ENCODE results near the gene TNFRSF25.
"Not testable (repeated sequence)": the region's sequence is repeated elsewhere in the genome, so short reads cannot be mapped to it uniquely, and the experiment has no call there.

TNFRSF25 gene

DNA sequence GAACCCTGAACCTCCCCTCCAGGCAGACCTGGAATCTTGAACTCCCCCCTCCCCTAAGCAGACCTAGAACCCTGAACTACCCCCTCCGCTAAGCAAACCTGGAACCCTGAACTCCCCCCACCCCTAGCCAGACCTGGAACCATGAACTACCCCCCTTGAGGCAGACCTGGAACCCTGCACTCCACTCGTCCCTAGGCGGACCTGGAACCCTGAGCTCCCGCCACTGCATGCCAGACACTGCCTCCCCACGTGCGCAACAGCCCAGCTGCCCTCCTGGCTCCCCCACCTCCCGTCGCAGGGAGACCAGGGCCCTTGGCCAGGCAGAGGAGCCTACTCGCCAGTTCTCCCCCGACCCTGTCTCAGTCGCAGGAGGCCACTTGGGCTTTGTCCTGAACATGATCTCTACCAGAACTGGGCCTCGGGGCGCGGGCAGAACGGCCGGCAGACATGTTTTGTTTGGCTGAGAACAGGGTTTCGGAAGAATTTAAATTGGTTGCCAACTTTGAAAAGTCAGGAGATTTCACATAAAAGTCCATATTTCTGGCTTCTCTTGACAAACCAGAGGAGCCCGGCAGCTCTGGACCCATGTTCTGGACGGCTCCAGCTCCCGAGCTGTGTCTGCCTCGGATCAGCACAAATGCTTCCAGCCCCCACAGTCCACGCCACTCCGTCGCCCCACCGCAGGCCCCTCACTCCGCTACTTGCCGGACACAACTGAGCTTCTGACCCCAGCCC is 34.7 kb upstream of the TNFRSF25 start:
- no peak overlapping the region for H3K27ac ChIP-seq (ENCODE audit: low read depth, low read length)
- H3K9ac ChIP-seq (ENCODE audit: low read length) = no peak overlapping the region
- H3K27me3 ChIP-seq (ENCODE audit: control insufficient read depth in 1 of 2, insufficient read depth in 2 of 2, low read length in 2 of 2) = no peaks in the 10 kb centered on the region
- no peak overlapping the region for H3K4me3 ChIP-seq (ENCODE audit: low read depth in 1 of 2, low read length in 2 of 2)
- peaks cover 5% of the 10 kb centered on the region for H3K4me1 ChIP-seq (ENCODE audit: insufficient read depth, low read length)
- H3K9me3 ChIP-seq (ENCODE audit: low read length) = no peaks in the 10 kb centered on the region
- no peaks in the 10 kb centered on the region for H3K36me3 ChIP-seq (ENCODE audit: insufficient read depth, low read length)

DNA sequence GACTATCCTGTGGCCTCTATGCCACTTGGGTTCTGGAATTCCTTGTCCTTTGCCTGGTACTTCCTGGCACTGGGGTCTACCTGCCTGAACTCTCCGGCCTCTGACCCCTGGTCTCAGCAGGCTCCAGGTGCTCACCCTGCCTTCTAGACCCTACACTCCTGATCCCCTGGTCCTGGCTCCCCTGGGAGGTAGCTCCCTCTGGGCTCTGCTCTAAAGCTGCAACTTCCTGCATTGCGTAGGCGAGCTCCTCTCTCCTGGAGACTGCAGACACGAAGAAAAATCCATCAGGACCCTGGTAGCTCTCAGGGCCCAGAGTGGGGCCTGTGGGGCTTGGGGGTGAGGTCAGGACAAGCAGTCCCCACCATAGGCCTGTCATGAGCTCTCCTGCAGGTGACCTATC is 33.3 kb upstream of the TNFRSF25 start:
- no peak overlapping the region for H3K27ac ChIP-seq (ENCODE audit: low read depth, low read length)
- peaks cover 5% of the 10 kb centered on the region for H3K4me1 ChIP-seq (ENCODE audit: insufficient read depth, low read length)
- H3K9ac ChIP-seq (ENCODE audit: low read length) = no peak overlapping the region
- no peaks in the 10 kb centered on the region for H3K27me3 ChIP-seq (ENCODE audit: control insufficient read depth in 1 of 2, insufficient read depth in 2 of 2, low read length in 2 of 2)
- no peaks in the 10 kb centered on the region for H3K9me3 ChIP-seq (ENCODE audit: low read length)
- H3K36me3 ChIP-seq (ENCODE audit: insufficient read depth, low read length) = no peaks in the 10 kb centered on the region
- no peak overlapping the region for H3K4me3 ChIP-seq (ENCODE audit: low read depth in 1 of 2, low read length in 2 of 2)

DNA sequence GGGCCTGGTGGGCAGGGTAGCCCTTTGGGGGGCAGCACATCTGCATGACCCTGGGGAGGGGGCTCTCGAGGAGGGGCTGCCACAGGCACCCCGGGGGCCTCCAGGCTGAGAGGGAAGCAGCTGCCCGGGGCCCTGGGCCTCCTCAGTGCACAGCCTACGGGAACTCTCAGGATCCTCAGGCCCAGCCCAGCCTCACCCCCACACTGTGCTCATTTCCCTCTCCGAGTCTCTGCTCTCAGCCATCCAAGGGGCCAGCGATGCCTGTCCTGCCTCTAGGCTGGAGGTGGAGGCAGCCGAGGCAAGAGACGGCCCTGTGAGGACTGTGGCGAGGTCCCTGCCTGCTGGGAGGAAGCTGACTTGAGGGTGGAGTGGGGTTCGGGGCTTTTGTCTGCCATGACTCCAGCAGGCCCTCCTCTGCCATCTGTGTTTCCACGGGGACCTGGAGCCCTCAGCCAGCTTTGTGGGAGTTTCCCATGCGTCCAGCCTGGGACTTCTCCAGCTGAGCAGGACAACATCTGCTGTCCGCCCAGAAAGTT is 32.7 kb upstream of the TNFRSF25 start:
- no peak overlapping the region for H3K4me3 ChIP-seq (ENCODE audit: low read depth in 1 of 2, low read length in 2 of 2)
- H3K27ac ChIP-seq (ENCODE audit: low read depth, low read length) = no peak overlapping the region
- H3K36me3 ChIP-seq (ENCODE audit: insufficient read depth, low read length) = no peaks in the 10 kb centered on the region
- H3K9ac ChIP-seq (ENCODE audit: low read length) = no peak overlapping the region
- H3K27me3 ChIP-seq (ENCODE audit: control insufficient read depth in 1 of 2, insufficient read depth in 2 of 2, low read length in 2 of 2) = no peaks in the 10 kb centered on the region
- no peaks in the 10 kb centered on the region for H3K9me3 ChIP-seq (ENCODE audit: low read length)
- peaks cover 5% of the 10 kb centered on the region for H3K4me1 ChIP-seq (ENCODE audit: insufficient read depth, low read length)

DNA sequence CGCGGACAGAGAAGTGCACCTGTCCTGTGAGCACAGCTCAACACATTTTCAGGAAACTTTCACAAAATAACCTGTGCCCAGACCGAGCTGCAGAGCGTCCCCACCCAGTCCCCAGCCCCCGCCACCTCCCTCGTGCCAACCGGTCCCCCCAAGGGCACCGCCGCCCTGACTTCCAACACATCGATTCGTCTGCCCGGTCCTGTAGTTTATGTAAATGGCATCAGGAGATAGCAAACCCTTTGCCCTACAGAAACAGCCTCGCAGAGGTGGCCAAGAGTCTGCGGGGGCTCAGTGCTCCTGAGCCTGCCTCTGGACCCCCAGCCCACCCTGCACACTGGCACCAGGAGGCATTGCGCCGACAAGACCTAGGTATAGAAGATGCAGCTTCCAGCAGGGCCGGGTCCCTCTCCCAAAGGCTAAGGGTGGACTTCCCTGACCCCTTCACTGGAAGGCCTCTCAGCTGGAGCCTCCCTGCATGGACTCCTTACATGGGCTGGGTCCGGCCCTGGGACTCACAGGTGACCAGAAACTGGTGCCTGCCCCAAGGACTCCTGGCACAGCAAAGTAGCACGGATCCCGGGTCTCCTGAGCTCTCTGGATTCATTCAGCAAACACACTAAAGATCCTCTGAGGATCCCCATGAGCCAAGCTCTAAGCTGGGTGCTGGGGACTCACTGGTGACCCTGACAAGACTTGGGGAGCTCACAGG is 32.0 kb upstream of the TNFRSF25 start:
- no peaks in the 10 kb centered on the region for H3K27me3 ChIP-seq (ENCODE audit: control insufficient read depth in 1 of 2, insufficient read depth in 2 of 2, low read length in 2 of 2)
- H3K9ac ChIP-seq (ENCODE audit: low read length) = no peak overlapping the region
- peak overlapping the region in 1 of 2 donors; percentile 43 for H3K4me3 ChIP-seq (ENCODE audit: low read depth in 1 of 2, low read length in 2 of 2)
- H3K36me3 ChIP-seq (ENCODE audit: insufficient read depth, low read length) = no peaks in the 10 kb centered on the region
- no peak overlapping the region for H3K27ac ChIP-seq (ENCODE audit: low read depth, low read length)
- no peaks in the 10 kb centered on the region for H3K9me3 ChIP-seq (ENCODE audit: low read length)
- peaks cover 5% of the 10 kb centered on the region for H3K4me1 ChIP-seq (ENCODE audit: insufficient read depth, low read length)

DNA sequence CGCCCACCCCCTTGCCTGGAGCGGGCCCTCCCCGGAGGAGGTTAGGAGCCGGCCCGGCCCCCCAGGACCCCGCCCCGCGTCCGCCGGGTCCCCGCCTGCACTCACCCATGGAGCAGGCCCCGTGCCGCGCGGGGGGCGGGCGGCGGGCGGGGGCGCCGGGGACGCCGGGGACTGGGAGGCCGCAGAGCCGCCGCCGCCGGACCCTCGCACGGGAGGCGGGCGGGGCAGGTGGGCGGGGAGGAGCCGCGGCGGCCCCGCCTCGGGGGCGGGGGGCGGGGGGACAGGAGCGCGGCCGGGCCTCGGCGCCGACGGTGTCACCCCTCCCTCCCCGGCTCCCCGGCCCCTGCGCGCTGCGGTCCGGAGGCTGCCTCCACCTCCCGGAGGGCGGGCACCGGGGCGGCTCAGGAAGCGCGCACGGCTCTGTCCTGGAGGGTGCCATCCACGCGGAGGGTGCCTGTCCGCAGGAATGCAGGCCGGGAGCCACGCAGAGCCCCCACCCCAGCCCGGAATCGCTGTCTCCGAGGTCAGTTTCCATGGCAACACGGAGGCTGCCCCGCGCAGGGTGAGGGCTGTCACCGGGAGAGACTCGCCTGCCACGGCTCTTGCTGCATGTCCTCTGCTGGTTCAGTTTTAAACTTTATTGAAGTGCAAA is 31.4 kb upstream of the TNFRSF25 start:
- Histone ChIP-seq H3K27me3 (ENCODE audit: control insufficient read depth in 1 of 2, insufficient read depth in 2 of 2, low read length in 2 of 2) (no peaks in the 10 kb centered on the region), H3K9me3 (ENCODE audit: low read length) (no peaks in the 10 kb centered on the region), H3K4me1 (ENCODE audit: insufficient read depth, low read length) (peaks cover 5% of the 10 kb centered on the region), H3K27ac (ENCODE audit: low read depth, low read length) (no peak overlapping the region), H3K9ac (ENCODE audit: low read length) (no peak overlapping the region), H3K4me3 (ENCODE audit: low read depth in 1 of 2, low read length in 2 of 2) (peak overlapping the region; percentile 43 to 47), H3K36me3 (ENCODE audit: insufficient read depth, low read length) (no peaks in the 10 kb centered on the region)

- Histone ChIP-seq H3K9me3 (ENCODE audit: low read length) (no peaks in the 10 kb centered on the region), H3K9ac (ENCODE audit: low read length) (no peak overlapping the region), H3K27me3 (ENCODE audit: control insufficient read depth in 1 of 2, insufficient read depth in 2 of 2, low read length in 2 of 2) (no peaks in the 10 kb centered on the region), H3K4me1 (ENCODE audit: insufficient read depth, low read length) (peaks cover 5% of the 10 kb centered on the region), H3K36me3 (ENCODE audit: insufficient read depth, low read length) (no peaks in the 10 kb centered on the region), H3K4me3 (ENCODE audit: low read depth in 1 of 2, low read length in 2 of 2) (peak overlapping the region; percentile 41 to 47), H3K27ac (ENCODE audit: low read depth, low read length) (no peak overlapping the region)
These were observed 30.9 kb upstream of the TNFRSF25 start for GRCh38 chr1:6496890-6497214.

DNA sequence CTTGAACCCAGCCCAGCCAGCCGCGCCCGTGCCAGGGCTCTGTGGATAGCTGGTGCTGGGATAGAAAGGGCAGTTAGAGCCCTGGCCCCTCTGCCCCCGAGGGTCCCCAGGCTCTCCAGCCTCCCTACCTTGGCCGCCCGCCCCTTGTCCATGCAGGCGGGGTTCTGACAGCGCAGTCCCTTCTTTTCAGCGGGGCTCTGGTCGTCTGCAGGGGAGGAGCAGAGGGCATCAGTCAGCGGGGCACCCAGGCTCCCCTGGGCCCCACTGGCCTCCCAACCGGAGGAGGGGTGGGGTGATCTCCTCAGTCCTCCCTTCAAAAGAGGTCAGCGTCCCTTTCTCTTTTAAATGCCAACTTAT is 30.4 kb upstream of the TNFRSF25 start:
- H3K4me1 ChIP-seq (ENCODE audit: insufficient read depth, low read length) = peaks cover 6% of the 10 kb centered on the region
- H3K27me3 ChIP-seq (ENCODE audit: control insufficient read depth in 1 of 2, insufficient read depth in 2 of 2, low read length in 2 of 2) = no peaks in the 10 kb centered on the region
- peak overlapping the region; percentile 41 to 47 for H3K4me3 ChIP-seq (ENCODE audit: low read depth in 1 of 2, low read length in 2 of 2)
- no peak overlapping the region for H3K9ac ChIP-seq (ENCODE audit: low read length)
- H3K9me3 ChIP-seq (ENCODE audit: low read length) = no peaks in the 10 kb centered on the region
- no peak overlapping the region for H3K27ac ChIP-seq (ENCODE audit: low read depth, low read length)
- no peaks in the 10 kb centered on the region for H3K36me3 ChIP-seq (ENCODE audit: insufficient read depth, low read length)

GRCh38 chr1:6495540-6496364 is 29.8 kb upstream of the TNFRSF25 start:
- Histone ChIP-seq H3K27ac (ENCODE audit: low read depth, low read length) (no peak overlapping the region), H3K4me1 (ENCODE audit: insufficient read depth, low read length) (peaks cover 12% of the 10 kb centered on the region), H3K36me3 (ENCODE audit: insufficient read depth, low read length) (no peaks in the 10 kb centered on the region), H3K9me3 (ENCODE audit: low read length) (no peaks in the 10 kb centered on the region), H3K27me3 (ENCODE audit: control insufficient read depth in 1 of 2, insufficient read depth in 2 of 2, low read length in 2 of 2) (no peaks in the 10 kb centered on the region), H3K9ac (ENCODE audit: low read length) (no peak overlapping the region), H3K4me3 (ENCODE audit: low read depth in 1 of 2, low read length in 2 of 2) (no peak overlapping the region)

DNA sequence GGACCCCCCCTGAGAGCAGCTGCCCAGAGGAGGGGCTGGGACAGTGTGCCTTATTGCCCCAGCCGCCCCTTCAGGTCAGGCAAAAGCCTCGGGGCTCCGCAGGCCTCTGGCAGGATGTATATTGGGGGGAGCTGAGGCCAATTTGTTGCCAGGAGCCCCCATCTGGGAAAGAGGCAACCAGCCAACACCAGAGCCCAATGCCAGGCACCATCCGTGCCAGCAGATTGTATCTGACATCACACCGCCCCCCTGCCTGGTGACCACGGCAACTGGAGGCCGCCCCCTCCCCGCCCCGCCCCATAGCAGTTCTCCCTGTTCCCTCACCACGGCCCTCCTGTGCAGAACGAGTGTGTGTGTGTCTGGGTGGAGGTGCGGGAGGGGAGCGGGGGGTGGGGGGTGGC is 29.1 kb upstream of the TNFRSF25 start:
- Histone ChIP-seq H3K36me3 (ENCODE audit: insufficient read depth, low read length) (no peaks in the 10 kb centered on the region), H3K9ac (ENCODE audit: low read length) (no peak overlapping the region), H3K4me3 (ENCODE audit: low read depth in 1 of 2, low read length in 2 of 2) (no peak overlapping the region), H3K4me1 (ENCODE audit: insufficient read depth, low read length) (peaks cover 16% of the 10 kb centered on the region), H3K9me3 (ENCODE audit: low read length) (no peaks in the 10 kb centered on the region), H3K27ac (ENCODE audit: low read depth, low read length) (no peak overlapping the region), H3K27me3 (ENCODE audit: control insufficient read depth in 1 of 2, insufficient read depth in 2 of 2, low read length in 2 of 2) (peaks cover 0 to 3% of the 10 kb centered on the region in 2 donors)

GRCh38 chr1:6494627-6495026 is 28.7 kb upstream of the TNFRSF25 start:
- no peak overlapping the region for H3K27ac ChIP-seq (ENCODE audit: low read depth, low read length)
- no peak overlapping the region for H3K9ac ChIP-seq (ENCODE audit: low read length)
- peaks cover 19% of the 10 kb centered on the region for H3K4me1 ChIP-seq (ENCODE audit: insufficient read depth, low read length)
- no peak overlapping the region for H3K4me3 ChIP-seq (ENCODE audit: low read depth in 1 of 2, low read length in 2 of 2)
- H3K36me3 ChIP-seq (ENCODE audit: insufficient read depth, low read length) = no peaks in the 10 kb centered on the region
- H3K9me3 ChIP-seq (ENCODE audit: low read length) = no peaks in the 10 kb centered on the region
- H3K27me3 ChIP-seq (ENCODE audit: control insufficient read depth in 1 of 2, insufficient read depth in 2 of 2, low read length in 2 of 2) = peaks cover 0 to 7% of the 10 kb centered on the region in 2 donors

DNA sequence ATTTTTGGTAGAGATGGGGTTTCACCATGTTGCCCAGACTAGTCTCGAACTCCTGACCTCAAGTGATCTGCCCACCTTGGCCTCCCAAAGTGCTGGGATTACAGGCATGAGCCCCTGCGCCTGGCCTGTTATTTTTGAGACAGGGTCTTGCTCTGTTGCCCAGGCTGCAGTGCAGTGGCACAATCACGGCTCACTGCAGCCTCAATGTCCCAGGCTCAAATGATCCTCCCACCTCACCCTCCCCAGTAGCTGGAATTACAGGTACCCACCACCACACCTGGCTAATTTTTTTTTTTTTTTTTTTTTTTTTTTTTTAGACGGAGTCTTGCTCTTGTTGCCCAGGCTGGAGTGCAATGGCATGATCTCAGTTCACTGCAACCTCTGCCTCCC is 27.9 kb upstream of the TNFRSF25 start:
- H3K27ac ChIP-seq (ENCODE audit: low read depth, low read length); H3K9me3 ChIP-seq (ENCODE audit: low read length); H3K36me3 ChIP-seq (ENCODE audit: insufficient read depth, low read length); H3K9ac ChIP-seq (ENCODE audit: low read length); H3K4me3 ChIP-seq (ENCODE audit: low read depth in 1 of 2, low read length in 2 of 2): not testable (repeated sequence)
- Histone ChIP-seq H3K4me1 (ENCODE audit: insufficient read depth, low read length) (peaks cover 19% of the 10 kb centered on the region), H3K27me3 (ENCODE audit: control insufficient read depth in 1 of 2, insufficient read depth in 2 of 2, low read length in 2 of 2) (peaks cover 0 to 15% of the 10 kb centered on the region in 2 donors)

Measured in muscle layer of colon (tissue), 2 donors.